Stimulated activated CD4-positive, alpha-beta T cell treated with anti-CD3 and anti-CD28 coated beads, Interleukin-1b, Interleukin-23, amount 100 ng/mL, for 1 hour (primary cell): ENCODE results near the gene FAM50B.

Experiments
- DNase-seq, 2 donors: peaks; one replicate each; pipeline ENCODE4 v3.0.0-alpha.2; 2020; ENCODE audit warnings: low read depth in 2 of 2

Gene FAM50B

DNA sequence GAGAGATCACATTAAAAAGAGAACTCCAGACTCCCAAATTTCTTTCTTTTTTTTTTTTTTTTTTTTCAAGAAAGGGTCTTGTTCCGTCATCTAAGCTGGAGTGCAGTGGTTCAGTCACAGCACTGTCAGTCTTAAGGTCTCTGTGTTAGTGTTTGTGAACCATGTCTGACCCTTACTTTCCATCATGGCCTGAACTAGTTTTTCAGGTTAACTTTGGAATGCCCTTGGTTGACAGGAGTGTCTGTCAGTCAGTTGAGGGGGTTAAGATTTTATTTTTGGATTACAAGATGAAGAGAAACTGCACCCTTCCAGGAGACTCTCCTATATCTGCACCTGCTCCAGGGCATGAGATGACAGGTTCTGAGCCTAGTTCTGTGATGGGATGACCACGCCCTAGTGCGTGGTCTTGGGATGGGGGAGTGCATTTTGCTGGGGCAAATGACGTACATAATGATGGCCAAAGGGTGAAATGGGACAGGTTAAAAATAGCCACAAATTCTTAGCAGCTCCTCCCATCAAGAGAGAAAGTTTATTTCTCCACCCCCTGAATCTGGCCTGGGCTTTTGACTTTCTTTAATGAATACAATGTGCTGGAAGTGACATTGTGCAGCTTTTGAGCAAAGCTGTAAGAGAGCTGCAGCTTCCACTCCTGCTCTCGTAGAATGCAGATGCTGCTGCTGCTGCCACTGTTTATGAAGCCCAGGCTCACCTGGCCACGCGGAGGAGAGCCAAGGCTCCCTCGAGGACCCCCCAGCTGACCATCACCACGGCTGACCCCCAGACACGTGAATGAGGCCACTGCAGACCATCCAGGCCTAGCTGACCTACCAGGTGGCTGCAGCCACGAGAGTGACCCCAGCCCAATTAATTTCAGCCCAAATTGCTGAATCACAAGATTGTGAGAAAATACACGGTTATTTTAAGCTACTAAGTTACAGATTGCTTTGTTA is 29.7 kb upstream of the FAM50B start:
- DNase-seq = no peak

DNA sequence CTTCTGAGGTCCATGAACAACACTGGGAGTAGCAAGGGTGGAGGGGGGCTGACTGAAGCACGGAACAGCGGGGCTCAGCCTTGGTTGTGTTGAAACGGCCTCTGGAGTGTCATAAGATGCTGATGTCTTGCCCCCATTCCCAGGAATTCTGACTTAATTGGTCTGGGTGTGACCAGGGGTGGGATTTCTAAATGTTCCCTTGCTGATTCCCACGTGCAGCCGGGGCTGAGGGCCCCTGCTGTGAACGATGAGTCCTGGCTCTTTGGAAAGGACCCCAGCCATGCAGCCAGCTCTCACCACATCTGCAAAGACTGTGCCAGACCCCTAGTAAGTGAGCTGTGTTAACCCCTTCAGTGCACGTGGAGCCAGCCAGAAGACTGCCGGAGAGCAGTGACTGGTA is 28.6 kb upstream of the FAM50B start:
- DNase-seq = no peak

DNA sequence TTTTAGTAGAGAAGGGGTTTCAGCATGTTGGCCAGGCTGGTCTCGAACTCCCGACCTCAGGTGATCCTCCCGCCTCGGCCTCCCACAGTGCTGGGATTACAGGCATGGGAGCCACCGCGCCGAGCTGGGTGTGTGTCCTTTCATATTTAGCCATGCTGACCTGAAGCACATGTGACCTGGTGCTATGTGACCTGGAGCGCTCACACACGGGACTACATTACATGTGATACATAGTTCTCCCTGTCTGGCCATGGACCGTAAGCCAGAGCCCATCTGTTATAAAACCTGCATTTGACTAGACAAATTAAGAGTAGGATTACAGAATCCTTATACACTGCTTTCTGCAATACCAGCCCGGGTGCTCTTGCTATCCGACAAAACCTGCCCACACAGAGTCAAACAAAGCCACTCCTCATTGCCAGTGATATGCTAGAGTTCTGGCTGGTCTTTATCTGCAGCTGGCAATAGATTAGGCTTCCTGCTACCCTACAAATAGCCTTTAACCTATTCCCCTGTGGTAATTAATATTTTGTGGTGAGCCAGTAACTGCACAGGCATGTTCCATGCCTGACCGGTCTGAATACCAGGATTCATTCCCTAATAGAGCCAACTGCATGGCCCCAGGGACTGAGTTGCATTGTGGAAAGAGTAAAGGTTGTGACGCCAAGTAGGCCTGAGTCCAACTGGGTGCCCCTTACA is 26.3 kb upstream of the FAM50B start:
- no peak for DNase-seq

DNA sequence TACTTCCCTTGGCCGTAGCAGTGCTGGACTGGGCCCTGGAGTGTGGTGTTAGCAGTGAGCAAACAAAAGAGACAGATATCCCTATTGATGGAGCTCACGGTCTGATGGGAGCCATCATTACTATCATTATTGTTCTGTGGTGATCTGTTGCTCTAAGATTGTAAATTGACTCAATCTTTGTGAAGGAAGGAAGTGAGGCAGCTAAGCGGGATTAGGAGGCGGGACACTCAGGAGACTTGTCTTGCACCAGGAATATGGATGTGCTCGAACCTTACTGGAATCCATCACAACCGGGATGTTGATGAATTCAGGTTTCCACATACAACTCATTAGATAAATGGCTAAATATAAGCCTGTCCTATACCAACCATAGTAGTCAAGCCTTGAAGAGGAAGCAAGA is 25.5 kb upstream of the FAM50B start:
- DNase-seq = no peak

DNA sequence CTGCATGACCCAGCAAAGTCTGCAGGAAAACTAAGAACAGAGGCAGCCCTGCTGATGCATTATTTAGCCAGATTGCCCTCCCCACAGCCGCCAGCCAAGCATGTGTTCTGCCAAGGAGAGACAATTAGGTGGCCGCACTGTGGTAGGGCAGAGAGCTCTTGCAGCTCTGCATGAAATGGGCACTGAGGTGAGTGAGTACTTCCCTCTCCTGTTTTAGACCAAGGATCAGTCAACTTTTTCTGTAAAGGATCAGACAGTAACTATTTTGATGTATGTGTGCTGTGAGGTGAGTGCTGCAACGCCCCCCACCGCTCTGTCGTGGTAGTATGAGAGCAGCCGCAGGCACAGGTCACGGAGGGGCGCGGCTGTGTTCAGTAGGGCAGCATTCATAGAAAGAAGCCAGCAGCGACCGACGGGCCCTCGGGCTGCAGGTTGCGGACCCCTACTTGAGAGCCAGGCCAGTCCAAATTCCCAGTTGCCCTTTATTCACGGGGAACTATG is 23.8 kb upstream of the FAM50B start:
- DNase-seq = no peak

DNA sequence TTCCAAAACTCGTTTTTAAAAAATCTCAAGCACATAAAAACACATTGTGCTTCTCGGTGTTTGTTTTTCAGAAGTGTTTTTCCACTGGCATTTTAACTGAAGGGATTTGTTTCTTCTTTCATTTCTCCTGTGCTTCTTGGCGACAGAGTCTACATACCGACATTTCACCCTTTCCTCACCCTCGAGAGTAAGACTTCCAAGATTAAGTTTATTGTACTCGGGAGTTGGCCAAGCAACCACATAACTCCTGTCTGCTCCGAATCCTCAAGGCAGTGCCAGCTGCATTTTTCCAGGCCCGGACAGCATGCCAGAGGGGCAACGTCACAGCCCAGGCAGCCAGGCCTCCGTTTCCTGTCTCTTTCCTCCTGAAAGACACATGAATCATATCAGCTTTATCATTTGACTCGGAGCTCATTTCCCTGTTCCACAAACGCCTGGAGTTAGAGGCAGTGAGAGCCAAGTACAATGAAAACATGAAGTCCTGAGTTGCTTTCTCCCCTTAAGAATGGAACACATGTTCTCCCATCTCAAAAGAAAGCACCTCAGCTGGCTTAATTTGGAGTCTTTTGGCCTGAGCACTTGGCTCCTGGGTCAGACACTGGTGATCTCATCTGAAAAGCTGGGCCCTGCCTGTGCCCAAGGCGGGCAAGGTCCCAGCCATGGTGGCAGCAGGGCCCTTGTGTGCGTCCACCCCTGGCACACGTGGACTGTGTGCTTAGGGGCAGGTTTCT is 23.2 kb upstream of the FAM50B start:
- DNase-seq = no peak

DNA sequence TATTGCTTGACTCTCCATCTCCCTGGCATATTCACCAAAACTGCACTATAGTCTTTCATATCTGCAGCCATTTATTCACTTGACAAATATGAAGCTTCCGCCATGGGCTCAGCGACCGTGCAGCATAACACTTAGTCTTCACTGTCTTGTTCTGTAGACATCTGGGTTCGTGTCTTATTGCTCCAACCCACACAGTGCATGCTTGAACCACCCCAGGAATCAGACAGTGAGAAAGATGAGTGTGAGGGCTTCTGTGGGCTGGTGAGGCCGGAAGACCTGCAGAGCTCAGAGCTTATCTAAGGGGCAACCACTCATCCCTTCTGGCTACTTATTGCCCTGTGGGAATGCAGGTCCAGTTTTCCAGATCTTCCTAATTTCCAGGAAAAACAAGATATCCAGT is 19.9 kb upstream of the FAM50B start:
- DNase-seq = no peak

DNA sequence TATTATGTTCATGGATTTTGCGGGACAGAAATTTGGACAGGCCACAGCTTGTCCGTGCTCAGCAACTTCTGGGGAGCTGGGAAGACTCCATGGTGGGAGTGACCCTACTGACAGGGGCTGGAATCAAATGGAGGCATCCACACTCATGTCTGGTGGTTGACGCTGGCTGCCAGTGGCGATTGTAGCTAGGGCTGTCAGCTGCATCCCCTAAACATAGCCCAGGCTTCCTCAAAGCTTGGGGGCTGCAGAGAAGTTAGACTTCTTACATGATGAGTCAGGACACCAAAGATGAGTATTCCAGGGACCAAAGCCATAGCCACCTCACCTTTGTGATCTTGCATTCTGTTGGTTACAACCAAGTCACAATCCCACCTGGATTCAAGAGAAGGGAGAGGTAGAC is 18.4 kb upstream of the FAM50B start:
- no peak for DNase-seq

DNA sequence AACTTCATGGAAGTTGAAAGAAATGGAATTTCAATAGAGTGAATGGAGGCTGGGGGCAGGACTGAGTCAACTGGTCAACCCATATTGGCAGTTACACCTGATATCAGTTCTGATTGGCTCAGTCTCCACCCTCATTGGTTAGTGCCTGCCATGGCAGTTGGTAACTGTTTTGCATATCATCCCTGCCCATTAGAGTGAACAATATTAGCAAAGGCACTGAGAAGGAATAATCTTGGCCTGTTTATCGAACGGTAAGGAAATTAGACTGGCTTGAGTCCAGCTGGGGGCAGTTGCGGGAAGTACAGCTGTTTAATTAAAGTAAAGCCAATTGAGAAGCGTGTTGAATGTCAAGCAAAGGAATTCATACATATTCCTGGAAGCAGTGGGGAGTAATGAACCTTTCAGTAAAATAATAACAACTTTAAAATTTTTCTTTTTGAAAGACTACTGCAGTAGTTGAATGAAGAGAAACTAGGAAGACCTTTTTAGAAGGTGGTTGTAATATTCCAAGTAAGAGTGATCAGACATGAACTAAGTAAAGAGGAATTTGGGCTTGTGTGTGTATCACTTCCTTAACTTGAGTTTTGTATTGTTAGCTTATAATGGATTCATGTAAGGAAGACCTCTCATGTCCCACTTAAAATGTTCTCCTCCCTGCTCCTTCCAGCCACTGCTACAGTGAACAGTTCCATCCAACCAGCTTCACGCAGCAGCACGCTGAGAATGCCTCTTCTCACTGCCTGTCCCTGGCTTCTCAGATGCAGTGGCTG is 17.2 kb upstream of the FAM50B start:
- DNase-seq = no peak

DNA sequence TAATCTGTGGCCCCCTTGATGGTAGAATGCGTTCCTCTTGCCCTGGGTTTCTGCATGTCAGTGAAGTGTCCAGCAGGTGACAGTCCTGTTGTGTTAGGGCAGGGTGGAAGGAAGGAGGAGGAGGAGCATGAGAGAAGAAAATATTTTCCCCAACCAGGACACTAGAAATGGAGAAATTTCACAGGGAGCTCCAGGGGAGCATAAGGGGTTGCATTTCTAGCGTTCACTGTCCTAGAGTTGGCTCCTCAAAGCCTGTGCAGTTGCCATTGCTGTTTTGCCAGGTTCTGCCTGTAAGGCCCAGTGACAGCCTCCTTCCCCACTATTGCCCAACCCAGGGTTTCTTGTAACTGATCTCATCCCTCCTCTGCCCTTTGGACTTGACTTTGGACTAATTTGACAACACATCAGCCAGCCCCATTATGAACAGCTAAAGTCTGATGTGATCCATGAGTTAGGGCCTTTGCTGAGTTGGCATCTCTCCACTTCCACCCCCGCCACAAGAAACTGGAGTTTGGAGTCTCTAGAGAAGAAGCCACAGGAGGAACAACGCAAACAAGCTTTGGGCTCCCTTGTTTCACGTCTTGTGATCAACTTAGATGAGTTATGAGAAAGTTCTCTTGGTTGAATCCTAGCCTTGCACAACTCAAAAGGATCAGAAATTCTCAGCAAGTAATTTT is 14.0 kb upstream of the FAM50B start:
- no peak for DNase-seq

DNA sequence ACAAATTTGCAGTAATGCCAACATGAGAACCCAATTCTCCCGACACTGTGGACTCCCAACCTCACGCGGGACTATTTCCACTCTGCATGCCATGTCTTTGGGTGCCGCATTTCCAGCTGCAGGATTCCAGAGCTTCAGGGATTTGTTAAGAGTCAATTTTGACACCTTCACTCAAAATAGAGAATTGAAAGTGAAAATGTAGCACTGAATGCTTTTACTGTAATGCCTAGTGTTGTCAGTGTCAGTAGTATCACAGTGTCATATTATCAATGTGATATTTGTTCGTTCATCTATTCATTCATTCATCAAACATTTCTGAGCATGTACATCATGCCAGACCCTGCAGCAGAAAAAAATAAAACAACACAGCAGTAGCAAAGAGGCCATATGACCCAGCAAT is 13.4 kb upstream of the FAM50B start:
- no peak for DNase-seq

DNA sequence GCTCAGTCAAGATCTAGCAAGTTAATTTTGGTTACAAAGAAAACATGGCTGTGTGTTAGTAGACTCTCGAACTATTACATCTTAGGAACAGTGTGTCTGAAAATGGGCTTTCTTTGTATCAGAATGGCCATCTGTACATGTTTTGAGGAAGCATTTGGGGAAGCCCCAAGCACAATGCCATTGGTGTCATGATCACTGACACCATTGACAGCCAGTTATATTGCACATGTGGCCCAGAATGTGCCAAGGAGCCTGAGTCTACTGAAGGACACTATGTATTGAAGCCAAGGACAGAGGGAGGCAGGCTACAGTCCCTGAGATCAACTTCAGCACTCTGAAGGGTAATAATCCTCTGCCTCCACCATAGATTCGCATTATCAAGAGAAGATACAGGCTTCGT is 12.6 kb upstream of the FAM50B start:
- DNase-seq = no peak

DNA sequence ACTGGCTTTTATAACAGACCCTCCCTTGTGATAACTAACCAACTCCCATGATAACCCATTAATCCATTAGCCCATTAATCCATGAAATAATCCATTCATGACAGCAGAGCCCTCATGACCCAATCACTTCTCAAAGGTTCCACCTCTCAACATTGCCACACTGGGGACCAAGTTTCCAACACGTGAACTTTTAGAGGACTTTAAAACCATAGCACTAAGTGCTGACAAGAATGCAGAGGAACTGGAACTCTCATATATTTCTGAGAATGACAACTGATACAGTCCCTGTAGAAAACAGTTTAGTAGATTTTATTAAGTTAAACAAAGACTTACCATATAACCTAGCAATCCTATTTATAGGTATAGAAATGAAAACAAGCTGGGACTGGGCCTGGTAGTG is 11.4 kb upstream of the FAM50B start:
- DNase-seq = no peak

DNA sequence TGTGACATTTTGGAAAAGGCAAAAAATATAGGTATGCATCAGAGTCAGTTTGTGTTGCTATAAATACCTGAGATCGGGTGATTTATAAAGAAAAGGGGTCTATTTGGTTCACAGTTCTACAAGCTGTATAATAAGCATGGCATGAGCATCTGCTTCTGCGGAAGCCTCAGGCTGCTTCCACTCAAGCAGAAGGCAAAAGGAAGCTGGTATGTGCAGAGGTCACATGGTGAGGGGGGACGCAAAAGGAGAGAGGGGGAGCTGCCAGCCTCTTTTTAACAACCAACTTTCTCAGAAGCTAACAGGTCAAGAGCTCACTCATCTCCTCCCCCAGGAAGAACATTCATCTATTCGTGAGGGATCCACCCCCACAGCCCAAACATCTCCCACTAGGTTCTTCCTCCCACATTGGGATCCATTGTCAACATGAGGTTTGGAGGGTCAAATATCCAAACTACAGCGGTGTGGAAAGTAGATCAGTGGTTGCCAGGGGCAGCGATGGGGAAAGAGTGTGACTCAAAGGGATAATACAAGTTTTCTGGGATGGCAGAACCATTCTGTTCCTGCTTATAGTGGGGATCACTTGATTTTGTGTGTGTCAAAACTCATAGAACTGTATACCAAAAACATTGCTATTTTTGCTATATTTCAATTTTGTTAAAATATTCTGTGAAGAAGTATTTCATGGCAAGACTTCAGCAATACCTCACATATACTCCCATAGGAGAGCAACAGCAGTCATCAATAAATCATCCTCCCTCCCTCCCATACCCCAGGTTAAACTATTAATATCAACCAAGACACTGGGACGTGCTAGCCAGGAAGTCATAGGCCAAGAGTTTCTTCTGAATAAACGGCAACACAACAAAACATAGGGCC is 9.9 kb upstream of the FAM50B start:
- no peak for DNase-seq

DNA sequence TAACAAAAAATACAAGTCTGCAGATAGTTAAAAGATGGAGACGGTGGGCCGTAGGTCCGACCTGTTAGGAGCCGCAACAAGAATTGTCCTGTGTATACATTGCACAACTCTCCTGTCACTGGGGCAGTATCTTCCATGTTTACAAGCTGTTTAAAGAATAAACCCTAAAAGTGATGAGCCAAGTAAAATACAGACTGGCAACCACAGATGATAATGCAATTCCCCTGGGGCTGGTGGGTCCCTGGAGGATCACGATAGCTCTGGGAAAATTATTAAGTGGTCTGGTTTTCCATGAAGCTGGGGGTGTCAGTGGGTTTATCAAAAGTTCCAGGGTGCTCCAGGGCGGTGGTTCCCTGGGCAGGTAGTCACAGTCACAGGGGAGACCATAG is 8.1 kb upstream of the FAM50B start:
- DNase-seq = no peak

DNA sequence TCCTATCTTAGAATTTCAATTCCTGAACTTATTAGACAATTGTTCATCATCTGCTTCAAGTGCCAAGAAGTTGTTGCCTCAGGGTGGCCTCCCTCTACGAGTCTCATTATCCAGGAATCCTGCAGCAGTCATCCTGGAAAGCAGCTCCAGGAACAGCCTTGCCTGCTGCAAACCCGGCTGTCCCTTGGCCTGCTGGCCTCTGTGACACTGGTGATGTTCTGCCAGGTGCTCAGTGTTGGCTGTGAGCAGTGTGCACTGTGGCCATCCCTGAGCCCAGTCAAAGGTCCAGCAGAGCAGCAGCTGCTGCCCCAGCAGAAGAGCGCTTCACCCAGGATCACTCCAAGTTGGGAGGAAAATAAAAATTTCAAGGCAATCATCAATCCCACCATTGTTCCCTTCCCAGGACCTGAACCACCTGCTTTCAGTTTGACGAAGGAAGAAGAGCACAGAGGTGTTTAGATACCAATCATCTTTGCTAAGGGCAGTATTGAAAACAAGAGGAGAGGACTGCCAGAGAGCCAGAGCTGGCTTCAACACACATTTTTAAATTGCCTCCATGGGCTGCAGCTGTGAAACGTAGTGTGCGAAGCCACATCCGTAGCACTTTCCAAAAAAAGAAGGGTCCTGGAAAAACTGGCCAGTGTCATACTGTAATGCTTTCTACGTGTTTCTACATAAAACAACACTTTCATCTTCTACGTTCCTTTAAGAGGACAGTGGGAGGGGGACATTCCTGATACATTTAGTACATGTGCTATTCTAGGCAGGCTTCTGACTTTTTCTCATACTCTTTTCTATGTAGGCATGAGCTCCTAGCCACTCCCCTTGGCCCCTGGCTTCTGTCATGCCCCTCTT is 7.2 kb upstream of the FAM50B start:
- DNase-seq = no peak

DNA sequence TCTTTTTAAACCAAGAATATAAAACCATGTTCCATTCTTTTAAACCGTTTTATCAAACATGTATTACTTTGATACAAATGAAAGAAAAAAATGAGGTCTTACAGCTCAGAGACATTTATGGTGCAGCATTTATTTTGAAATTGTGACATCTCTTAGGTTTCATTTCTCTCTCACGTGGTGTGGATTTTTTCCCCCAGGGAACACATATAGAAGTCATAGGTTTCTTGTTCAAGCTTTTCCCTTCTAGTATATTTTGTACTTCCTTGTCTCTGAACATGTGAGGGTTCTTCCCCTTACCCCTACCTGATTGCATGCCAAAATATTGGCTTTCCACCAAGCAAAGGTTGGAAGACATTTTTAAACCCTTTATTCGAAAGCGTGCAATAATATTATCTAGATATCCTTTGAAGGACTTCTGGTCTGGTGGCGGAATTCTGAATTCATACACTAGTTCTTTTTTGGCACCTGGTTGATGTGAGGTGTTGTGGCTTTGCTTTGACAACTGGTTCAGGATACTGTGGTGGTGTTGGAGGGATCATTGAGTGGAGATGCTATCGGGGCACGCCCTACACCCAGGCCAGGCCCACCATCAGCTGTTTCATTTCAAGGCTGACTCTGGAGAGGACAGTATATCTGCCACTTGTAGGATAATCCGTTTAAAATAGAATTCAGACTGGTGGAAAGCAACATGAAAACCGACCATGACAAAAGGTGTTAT is 5.6 kb upstream of the FAM50B start:
- DNase-seq = no peak

DNA sequence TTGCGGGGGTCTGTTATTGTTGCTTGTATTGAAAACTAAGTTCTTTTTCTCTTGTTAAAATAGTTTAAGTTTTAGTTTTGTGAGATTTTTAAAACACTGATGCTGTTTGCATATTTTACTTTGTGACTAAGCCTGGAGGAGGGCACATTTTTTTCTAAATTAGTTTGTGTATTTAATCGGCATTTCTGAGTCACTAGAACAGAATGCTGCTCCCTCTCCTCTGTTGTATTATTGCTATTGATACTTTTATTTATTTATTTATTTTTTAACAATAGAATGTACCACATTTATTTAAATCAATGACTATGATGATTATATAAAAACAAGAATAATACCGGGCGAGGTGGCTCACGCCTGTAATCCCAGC is 5.1 kb upstream of the FAM50B start:
- no peak for DNase-seq

DNA sequence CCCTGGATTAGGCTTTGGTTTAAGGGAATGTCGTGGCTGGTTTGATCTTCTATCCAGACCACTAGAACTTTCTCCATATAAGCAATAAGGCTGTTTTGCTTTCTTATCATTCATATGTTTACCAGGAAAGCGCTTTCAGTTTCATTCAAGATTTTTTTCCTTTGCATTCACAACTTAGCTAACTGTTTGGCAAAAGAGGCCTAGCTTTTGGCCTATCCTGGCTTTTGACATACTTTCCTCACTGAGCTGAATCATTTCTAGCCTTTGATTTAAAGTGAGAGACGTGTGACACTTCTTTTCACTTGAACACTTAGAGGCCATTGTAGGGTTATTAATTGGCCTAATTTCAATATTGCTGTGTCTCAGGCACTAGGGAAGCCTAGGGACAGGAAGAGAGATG is 1.7 kb upstream of the FAM50B start:
- no peak for DNase-seq
